HG02623 (cell line): ENCODE measurements around the gene FABP6.

Experiments used
- ATAC-seq: cut with Tn5 transposase; IDR thresholded peaks from one replicate; pipeline ENCODE4 v1.9.1; 2021; ENCODE audit warnings: moderate library complexity; ENCODE audit not compliant: unreplicated experiment

FABP6 gene

DNA sequence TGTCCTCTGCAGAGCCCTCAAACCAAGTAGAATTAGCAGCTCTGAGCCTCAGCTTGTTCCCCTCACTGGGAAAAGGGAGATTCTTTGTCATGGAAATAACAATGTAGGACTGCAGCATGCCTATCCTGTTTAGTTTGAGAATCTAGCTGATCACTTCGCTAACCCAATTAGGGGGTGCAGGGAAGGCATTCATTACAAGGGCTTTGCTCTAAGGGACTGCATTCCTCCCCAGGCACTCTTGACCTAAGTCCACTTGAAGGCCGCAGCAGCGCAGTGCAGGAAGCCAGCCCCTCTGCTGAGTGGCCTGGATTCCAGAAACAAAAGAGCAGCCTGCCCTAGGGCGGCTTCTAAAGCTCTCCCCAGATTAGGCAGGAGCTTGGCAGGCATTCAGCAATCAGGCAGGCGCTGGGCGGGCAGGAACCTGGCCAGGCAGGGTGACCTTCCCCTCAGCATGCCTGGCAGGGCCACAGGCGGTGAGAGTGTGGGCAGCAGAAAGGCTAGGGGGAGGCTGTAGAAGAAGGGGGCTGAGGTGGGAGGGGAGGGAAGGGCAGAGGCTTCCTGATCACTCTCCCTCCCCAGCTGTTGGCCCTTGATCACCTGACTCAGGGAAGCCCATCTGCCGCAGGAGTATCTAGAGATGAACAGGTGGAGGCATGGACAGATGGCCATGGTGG, 58.2 kb downstream of the FABP6 start:
- no peak for ATAC-seq
